NCI-H128 (cell line): ENCODE measurements around the gene INPP4A.
A peak's percentile ranks its signal among the peaks of the same experiment; 100 is the strongest.
"Not testable (repeated sequence)": the region's sequence is repeated elsewhere in the genome, so short reads cannot be mapped to it uniquely, and the experiment has no call there.

Experiments used
- DNase-seq: peaks from one replicate; lab custom pipeline; 2025; ENCODE audit not compliant: unreplicated experiment; lab: John Stamatoyannopoulos, UW

The INPP4A gene

DNA sequence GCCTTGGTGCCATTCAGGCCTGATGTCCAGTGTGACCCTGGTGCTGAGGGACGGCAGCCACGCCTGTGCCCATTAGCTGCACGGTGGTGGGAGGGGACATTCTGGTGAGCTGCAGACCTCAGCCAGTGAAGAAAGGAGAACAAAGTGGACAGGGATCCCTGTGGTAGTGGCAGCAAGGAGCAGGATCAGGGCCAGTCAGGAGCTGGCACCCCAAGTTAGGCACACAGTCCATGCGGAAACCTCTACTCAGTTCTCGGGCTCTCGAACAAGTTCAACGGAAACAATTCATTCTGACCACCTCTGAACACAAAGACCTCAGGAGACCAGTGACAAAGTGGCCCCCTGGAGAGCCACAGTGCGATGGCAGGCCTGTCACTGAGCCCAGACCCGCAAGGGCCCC lies 133.6 kb downstream of the INPP4A start:
- no peak for DNase-seq

GRCh38 chr2:98579926-98580325 lies 135.3 kb downstream of the INPP4A start:
- DNase-seq = no peak

GRCh38 chr2:98580656-98581284 lies 136.1 kb downstream of the INPP4A start:
- no peak for DNase-seq

- no peak for DNase-seq
Observed at GRCh38 chr2:98582523-98582922, 137.9 kb downstream of the INPP4A start.

GRCh38 chr2:98583276-98583675 lies 138.6 kb downstream of the INPP4A start:
- DNase-seq = no peak

- DNase-seq = no peak
Observed at GRCh38 chr2:98583816-98584618, 139.4 kb downstream of the INPP4A start.

GRCh38 chr2:98585386-98585785 lies 140.7 kb downstream of the INPP4A start:
- DNase-seq = no peak

GRCh38 chr2:98586551-98587140 lies 142.0 kb downstream of the INPP4A start:
- no peak for DNase-seq

DNA sequence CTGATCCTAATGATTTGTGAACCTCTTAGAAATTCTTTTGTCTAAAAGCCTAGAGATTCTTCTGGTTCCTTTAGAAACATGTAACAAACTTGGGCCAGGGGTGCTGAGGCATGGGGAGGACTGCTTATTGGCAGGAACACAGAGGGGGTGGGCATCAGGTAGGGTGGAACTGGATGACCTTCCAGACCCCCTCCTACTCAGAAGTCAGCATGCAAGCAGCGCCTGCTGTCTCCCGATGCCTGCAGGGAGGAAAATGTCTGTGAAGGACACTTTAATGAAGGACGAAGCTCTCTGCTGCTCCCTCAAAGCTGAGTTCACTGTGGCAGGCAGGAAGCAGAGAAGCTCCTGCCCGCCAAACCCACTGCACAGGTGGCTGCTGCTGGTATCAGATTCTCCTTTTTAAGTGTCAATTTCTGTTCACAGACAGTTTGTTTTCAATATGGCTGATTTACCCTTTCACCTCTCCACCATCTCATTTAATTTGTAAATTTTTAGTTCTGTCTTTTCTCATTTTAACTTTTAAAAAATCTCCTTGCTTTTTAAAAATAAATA lies 144.3 kb downstream of the INPP4A start:
- no peak for DNase-seq

GRCh38 chr2:98589489-98589888 lies 144.8 kb downstream of the INPP4A start:
- DNase-seq = no peak

GRCh38 chr2:98592565-98592964 lies 147.9 kb downstream of the INPP4A start:
- no peak for DNase-seq

GRCh38 chr2:98594665-98595064 lies 150.0 kb downstream of the INPP4A start:
- not testable (repeated sequence) for DNase-seq

GRCh38 chr2:98598781-98599428 lies 154.2 kb downstream of the INPP4A start:
- DNase-seq = no peak

DNA sequence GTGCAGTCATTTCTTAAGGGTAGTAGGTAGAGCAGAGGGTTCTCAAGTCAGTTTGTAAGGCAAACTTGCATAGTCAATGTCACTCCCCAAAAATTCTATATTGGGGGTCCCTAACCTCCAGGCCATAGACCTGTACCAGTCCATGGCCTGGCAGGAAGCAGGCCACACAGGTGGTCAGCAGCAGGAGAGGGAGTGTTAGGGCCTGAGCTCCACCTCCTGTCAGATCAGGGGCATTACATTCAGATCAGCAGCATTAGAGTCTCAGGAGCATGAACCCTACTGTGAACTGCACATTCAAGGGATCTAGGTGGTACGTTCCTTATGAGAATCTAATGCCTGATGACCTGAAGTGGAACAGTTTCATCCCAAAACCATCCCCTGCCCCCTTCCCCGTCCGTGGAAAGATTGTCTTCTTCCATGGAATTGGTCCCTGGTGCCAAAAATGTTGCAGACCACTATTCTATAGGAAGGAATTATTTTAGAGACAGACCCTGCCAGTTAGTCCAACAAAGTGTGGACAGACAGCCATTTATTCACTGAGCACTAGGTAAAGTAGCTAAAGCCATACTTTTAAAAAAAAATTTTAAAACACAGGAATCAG lies 157.0 kb downstream of the INPP4A start:
- no peak for DNase-seq

- peak; percentile 66 for DNase-seq
Observed at GRCh38 chr2:98604547-98604946, 159.9 kb downstream of the INPP4A start.

DNA sequence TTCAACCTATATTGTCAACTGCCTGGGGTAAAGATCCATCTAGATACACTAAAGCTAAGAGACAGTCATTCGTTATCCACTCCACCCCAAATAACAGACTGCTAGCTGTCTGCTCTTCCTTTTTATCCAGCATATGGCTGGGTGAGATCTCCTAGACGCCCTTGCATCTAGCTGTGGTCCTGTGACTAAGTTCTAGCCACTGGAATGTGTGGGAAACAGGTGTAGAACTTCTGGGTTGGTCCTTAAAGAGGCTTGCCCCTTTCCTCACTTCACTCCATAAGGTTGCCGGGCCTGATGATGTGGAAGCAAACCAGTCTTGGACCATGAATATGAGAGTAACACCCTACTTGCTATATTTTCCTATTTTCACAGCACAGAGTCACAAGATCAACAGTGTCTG lies 160.4 kb downstream of the INPP4A start:
- DNase-seq = no peak

DNA sequence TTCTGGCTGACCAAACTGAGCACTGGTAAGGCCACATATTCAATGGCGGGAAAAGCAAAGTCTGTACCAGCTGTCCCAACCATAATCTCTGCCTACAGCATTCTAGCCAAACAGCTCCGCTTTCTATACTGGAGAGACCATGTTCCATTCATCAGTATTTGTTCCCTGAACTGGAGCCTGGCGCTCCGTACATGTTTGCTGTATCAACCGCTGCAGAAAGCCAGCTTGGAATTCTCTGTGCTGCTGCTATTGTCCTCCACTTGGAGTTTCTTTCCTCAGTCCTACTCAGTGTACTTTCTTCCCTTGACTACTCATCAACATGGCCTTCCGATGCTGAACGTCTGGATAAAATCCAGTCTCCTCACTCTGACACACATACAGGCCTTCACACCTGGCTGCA lies 161.8 kb downstream of the INPP4A start:
- no peak for DNase-seq

GRCh38 chr2:98607104-98607503 lies 162.4 kb downstream of the INPP4A start:
- DNase-seq = no peak

DNA sequence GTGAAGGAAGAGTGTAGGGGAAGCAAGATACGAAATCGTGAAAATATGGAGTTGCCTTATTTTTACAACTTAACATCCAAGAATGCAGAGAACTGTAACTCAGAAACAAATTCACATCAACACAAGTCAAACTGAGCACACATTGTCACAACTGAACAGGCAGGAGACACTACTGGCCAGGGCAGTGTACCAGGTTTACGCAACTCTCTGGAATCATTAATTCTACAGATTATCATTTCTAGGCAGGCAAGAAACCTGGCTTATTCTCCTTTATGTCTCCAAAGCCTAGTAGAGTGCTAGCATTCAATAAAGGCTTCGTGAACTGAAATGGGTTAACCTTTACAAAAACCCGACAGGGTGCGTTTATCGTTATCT lies 163.1 kb downstream of the INPP4A start:
- DNase-seq = no peak

DNA sequence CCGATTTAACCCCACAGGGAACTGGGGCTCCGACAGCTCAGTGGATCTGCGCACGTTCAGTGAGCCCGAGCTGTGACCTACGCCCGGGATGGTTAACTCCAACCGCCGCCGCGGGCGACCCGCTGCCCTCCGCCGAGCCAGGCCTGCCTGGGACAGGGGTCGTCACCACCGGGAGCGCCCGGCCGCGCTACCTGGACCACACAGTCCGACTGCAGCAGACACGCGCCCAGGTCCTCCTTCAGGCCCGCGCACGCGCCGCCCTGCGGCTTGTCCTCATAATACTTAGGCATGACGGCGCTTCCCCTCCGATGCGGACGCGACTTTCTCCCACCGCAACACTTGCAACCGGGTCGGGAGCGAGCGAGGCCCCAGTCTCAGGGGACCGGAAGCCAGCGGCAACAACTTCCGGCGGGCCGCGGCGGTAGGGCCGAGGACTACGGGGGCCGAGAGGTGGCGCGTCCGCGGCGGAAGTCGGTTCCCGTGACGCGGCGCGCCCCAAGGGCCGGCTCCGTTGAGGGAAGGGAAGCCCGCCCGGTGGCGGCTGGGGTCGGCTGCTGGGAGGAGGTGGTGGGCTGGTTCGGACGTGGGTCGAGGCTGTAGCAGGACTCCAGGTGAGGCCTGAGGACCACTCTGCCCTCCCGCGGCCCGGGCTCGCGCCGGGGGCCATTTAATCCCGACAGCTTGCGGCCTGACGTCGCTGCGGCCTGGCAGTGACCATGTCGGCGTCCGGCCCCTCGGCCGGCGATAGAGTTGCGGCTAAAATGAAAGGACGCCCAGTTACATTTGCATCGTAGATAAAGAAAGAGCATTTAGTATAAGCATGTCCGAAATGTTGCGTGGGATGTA lies 163.7 kb downstream of the INPP4A start, which contains the start of the genes COA5 and UNC50:
Gene COA5, minus strand, starts transcription at position 397 of the 846 bp plus-strand sequence. Its CDS starts 107 bp downstream, at position 290.
Gene UNC50, plus strand, starts transcription at position 474 of the 846 bp plus-strand sequence. CDS start 1,171 bp downstream, outside the sequence.
- peak; percentile 54 for DNase-seq
